IPS DF 6.9 (cell line): Measurements from ENCODE around the gene PDE4C.

ENCODE experiments used
- DNase-seq: peaks from one replicate; pipeline ENCODE4 v3.0.0-alpha.2; 2013; ENCODE audit warnings: low read depth, low spot score
- H3K27ac ChIP-seq: one replicate; pipeline ENCODE4 v1.5.1; 2013; ENCODE audit warnings: low read length, control low read depth
- H3K27me3 ChIP-seq: 2 replicates; pipeline ENCODE4 v1.6.1; 2013; ENCODE audit warnings: mild to moderate bottlenecking, low read length; ENCODE audit not compliant: control insufficient read depth, insufficient read depth
- H3K36me3 ChIP-seq: 2 replicates; pipeline ENCODE4 v1.6.1; 2013; ENCODE audit warnings: low read length; ENCODE audit not compliant: control insufficient read depth, insufficient read depth
- H3K4me1 ChIP-seq: 2 replicates; pipeline ENCODE4 v1.6.1; 2013; ENCODE audit warnings: low read length; ENCODE audit not compliant: control insufficient read depth, insufficient read depth
- H3K4me3 ChIP-seq: 2 replicates; pipeline ENCODE4 v1.5.1; 2013; ENCODE audit warnings: mild to moderate bottlenecking, low read length
- H3K9me3 ChIP-seq: 2 replicates; pipeline ENCODE4 v1.6.1; 2013; ENCODE audit warnings: low read length, inconsistent platforms; ENCODE audit not compliant: control insufficient read depth, insufficient read depth
- WGBS: extraction: QIAGEN DNeasy Blood & Tissue Kit; methylation state at CpG from one replicate; pipeline ENCODE4 v1.1.7; 2013; ENCODE audit warnings: mixed read lengths, missing lambda C conversion rate; ENCODE audit not compliant: insufficient read length, insufficient coverage; 5-methylcytosine and 5-hydroxymethylcytosine counted together

PDE4C gene

DNA sequence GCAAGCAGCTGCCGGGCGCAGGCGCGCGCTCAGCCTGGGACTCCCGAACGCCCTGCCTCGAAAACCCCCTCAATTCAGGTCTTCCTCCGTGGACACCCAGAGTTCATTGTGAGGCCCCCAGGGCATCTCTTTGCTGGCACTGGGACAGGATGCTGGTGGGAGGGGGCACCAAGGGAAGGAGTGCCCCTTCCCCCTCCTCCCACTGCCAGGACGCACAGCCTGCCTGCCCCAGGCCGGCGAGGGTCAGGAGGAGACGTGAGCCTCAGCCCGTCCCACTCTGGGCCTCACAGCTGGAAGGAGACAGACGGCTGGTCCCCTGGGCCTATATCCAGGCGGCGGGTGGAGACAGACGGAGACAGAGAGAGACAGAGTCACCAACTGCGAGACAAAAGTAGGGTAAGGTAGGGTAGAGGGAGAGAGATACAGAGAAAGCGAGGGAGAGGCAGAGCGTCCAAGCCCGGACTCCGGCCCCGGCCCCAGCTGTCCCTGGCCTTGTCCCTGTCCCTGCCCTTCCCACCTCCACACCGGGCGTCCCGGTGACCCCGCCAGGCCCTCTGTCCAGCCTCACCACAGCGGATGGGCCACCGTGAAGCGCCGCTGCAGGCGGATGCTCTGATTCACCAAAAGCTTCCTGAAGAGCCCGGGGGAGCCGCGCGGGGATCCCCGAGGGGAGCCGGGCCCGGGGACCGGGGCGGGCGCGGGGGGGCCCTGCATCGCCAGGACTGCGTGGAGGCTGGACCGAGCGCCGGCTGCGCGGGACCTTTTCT lies at the start of gene PDE4C:
PDE4C (minus strand) TSS at position 737 of the 767 bp plus-strand sequence; CDS start at position 714, 23 bp downstream.
- Histone ChIP-seq H3K9me3 (no peaks in the 10 kb centered on the region), H3K36me3 (no peaks in the 10 kb centered on the region), H3K27me3 (no peaks in the 10 kb centered on the region), H3K4me3 (no peak within 1 kb of the TSS), H3K4me1 (peaks cover 1% of the 10 kb centered on the region), H3K27ac (no peak within 1 kb of the TSS)
- no CpG with 5 or more reads among the region's 51 CpGs for WGBS
- no peak for DNase-seq

DNA sequence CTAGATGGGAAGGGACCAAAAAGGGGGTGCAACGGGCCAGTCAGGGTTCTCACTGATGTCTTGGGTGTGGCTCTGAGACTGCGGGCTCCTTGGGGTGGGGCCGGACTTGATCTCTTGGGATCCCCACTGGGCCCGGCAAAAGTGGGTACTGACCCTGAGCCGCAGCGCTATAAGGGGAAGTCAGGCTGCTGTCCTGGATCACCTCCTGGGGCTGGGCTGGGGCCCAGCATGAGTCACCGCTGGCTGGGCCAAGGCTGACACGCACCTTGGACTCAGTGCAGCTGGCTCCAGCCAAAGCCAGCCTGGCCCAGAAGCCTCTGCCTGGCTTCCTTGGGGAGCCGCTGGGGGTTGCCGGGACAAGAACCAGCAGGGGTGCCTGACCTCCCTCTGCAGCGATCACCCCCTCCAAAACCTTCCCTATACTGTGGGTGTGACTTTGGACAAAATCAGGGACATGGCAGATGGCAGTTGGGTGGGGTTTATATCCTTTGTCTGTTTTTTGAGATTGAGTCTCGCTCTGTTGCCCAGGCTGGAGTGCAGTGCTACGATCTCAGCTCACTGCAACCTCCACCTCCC lies 48.6 kb upstream of the PDE4C start:
- H3K4me1 ChIP-seq: no peaks in the 10 kb centered on the region
- H3K27me3 ChIP-seq: no peaks in the 10 kb centered on the region
- no peaks in the 10 kb centered on the region for H3K9me3 ChIP-seq
- no peak overlapping the region for H3K27ac ChIP-seq
- no peaks in the 10 kb centered on the region; the same call in 1 of the 2 replicates for H3K36me3 ChIP-seq
- DNase-seq: no peak
- WGBS: no CpG with 5 or more reads among the region's 13 CpGs
- H3K4me3 ChIP-seq: no peak overlapping the region

DNA sequence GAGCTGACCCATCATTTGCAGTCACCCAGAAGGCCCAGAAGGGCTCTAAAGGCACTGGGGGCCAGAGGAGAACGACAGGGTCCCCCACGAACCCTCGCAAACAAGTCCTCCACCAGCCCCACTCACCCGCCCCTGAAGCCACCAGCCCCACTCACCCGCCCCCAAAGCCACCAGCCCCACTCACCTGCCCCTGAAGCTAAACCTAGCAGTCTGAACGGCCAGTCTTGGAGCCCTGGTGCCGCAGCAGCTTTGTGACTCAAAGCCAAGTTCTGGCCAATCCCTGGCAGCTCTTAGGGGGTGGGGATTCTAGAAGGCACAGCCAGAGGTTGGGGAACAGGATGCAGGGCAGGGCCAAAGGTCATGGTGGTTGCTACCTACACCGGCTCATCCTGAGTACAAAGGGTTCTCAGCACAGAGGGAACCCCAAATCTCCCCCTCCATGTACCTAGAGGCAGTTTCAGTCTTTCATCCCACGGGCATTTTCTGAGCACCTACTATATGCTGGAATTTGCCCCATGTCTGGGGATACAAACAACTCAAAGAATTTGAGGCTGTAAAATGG lies 48.1 kb upstream of the PDE4C start, which contains the start of gene IQCN:
IQCN (minus strand) TSS at position 234 of the 562 bp plus-strand sequence. CDS start 4,974 bp downstream, outside the sequence.
- Histone ChIP-seq H3K36me3 (no peaks in the 10 kb centered on the region; the same call in 1 of the 2 replicates), H3K27ac (no peak within 1 kb of the TSS), H3K4me3 (no peak within 1 kb of the TSS), H3K9me3 (no peaks in the 10 kb centered on the region), H3K27me3 (no peaks in the 10 kb centered on the region), H3K4me1 (no peaks in the 10 kb centered on the region)
- no peak for DNase-seq
- no CpG with 5 or more reads among the region's 9 CpGs for WGBS

DNA sequence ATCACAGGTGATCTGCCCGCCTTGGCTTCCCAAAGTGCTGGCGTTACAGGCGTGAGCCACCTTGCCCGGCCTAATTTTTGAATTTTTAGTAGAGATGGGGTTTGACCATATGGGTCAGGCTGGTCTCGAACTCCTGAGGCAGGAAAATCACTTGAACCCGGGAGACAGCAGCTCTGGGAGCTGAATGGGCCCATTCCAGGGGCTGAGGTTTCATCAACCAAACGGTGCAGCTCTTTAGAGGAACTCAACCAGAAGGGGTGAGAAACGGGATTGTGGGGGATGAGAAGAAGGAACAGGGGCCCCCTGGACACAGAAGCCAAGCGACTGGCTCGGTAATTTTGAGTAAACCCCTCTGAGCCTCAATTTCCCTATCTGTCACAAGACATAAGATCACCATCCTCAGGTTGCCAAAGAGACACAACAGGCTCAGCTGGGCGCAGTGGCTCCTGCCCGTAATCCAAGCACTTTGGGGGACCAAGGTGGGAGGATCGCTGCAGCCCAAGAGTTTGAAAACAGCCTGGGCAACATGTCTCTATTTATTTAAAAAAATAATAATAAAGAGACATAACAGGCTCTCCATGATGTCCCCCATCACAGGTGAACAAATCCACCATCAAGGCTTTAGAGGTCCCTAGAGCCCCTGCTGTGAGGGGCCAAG lies 47.5 kb upstream of the PDE4C start:
- H3K36me3 ChIP-seq: no peaks in the 10 kb centered on the region; the same call in 1 of the 2 replicates
- no peak overlapping the region for H3K27ac ChIP-seq
- H3K27me3 ChIP-seq: no peaks in the 10 kb centered on the region
- DNase-seq: no peak
- H3K9me3 ChIP-seq: no peaks in the 10 kb centered on the region
- H3K4me3 ChIP-seq: no peak overlapping the region
- H3K4me1 ChIP-seq: no peaks in the 10 kb centered on the region
- WGBS: no CpG with 5 or more reads among the region's 13 CpGs

DNA sequence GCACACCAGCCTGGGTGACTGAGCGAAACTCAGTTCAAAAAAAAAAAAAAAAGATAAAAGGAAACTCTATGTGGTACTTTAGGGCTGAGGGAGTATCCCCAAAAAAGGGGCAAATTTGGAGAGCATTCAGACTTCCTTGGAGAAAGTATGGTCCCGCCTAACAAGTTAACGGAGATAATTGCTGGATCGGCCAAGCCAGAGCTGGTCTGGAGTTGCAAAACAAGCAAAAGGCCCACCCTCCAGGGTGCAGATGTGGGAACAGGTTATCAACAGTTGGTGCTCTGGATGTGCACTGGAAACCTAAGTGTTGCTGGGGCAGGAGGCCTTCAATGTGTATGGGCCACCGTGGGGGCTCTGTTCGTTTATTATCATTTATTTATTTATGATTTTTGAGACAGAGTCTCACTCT lies 45.2 kb upstream of the PDE4C start:
- H3K27me3 ChIP-seq: no peaks in the 10 kb centered on the region
- no peaks in the 10 kb centered on the region for H3K36me3 ChIP-seq
- H3K4me1 ChIP-seq: no peaks in the 10 kb centered on the region
- H3K9me3 ChIP-seq: no peaks in the 10 kb centered on the region
- WGBS: no CpG with 5 or more reads among the region's 6 CpGs
- no peak overlapping the region for H3K27ac ChIP-seq
- DNase-seq: no peak
- H3K4me3 ChIP-seq: no peak overlapping the region

DNA sequence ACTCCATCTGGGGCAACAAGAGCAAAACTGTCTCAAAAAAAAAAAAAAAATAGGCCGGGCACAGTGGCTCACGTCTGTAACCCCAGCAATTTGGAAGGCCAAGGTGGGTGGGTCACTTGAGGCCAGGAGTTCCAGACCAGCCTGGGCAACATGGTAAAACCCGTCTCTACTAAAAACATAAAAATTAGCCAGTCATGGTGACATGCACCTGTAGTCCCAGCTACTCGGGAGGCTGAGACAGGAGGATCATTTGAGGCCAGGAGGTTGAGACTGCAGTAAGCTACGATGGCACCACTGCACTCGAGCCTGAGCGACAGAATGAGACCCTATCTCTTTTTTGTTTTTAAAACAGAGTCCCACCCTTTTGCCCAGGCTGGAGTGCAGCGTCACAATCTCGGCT lies 44.1 kb upstream of the PDE4C start:
- Histone ChIP-seq H3K4me3 (no peak overlapping the region), H3K4me1 (no peaks in the 10 kb centered on the region), H3K27ac (no peak overlapping the region), H3K36me3 (no peaks in the 10 kb centered on the region), H3K9me3 (no peaks in the 10 kb centered on the region), H3K27me3 (no peaks in the 10 kb centered on the region)
- no CpG with 5 or more reads among the region's 9 CpGs for WGBS
- DNase-seq: no peak

DNA sequence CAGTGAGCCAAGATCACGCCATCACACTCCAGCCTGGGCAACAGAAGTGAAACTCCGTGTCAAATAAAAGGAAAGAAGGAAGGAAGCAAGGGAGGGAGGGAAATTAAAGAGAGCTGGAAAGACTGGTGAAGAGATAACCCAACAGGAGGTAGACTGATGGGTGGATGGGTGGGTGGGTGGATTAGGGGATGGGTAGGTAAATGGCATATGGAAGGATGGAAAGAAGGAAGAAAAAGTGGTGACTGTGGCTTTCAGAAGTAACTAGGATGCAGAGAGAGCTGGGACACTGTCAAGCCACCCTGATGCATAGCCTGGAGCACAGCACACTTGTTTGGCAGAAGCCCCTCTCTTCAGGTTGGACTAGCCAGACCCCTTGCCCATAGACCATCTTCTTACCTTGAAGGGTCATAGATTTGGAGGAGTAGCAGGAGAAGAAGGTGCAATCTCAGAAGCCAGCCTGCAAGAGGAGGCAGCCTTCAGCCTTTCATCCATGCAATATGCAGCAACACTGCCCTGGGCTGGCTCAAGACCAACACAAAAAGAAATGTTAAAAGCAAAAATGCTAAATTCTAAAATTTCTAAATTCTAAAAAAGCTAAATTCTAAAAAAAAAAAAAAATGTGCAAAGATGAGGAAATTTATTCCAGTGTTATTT lies 43.0 kb upstream of the PDE4C start:
- H3K9me3 ChIP-seq: no peaks in the 10 kb centered on the region
- no peak overlapping the region for H3K4me3 ChIP-seq
- no peaks in the 10 kb centered on the region; the same call in 1 of the 2 replicates for H3K36me3 ChIP-seq
- no peak overlapping the region for H3K27ac ChIP-seq
- no peak for DNase-seq
- WGBS: no CpG with 5 or more reads among the region's 2 CpGs
- H3K4me1 ChIP-seq: no peaks in the 10 kb centered on the region
- no peaks in the 10 kb centered on the region for H3K27me3 ChIP-seq

DNA sequence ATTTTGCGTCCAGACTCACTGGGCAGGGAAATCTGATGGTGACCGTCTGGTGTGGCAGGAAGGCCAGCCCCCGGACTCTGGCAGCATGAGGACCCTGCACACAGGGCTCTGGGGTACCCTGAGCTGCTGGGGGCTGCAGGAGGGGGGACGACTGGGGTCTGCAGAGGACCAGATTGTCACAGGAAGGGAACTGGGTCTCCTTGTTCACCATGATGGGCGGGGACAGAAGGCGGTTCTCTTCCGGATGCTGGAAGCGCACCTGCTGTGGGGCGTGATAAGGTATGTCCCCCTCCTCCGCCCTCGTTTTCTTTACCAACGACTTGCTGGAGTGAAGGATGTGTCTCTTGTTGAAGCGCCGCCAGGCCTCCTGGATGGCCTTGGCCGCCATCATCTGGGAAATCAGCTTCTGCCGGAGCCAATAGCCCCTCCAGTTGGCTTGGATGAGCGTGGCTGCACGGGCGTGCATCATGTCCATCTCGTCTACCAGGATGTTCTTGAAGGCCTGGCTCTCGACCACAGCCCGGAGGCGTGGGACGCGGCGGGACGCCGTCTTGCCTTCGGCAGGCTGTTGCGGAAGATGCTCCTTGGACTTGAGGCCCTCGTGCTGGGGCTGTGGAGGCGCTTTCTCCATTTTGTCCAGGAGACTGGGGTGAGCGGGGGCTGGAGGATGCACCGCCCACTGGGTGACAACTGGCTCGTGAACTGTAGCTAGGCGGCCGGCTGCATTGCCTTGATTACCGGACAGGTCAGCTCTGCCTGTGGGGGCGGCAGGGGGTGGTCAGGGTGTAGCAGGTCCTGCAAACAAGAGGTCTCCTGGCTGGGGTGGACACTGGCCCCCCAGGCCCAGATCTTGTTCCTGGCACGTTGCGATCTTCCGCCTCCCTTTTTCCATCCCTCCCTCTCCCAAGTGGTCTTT lies 40.8 kb upstream of the PDE4C start:
- no peak for DNase-seq
- Histone ChIP-seq H3K9me3 (no peaks in the 10 kb centered on the region), H3K4me3 (no peak overlapping the region), H3K4me1 (no peaks in the 10 kb centered on the region), H3K27ac (no peak overlapping the region), H3K36me3 (no peaks in the 10 kb centered on the region; the same call in 1 of the 2 replicates), H3K27me3 (no peaks in the 10 kb centered on the region)
- no CpG with 5 or more reads among the region's 42 CpGs for WGBS

DNA sequence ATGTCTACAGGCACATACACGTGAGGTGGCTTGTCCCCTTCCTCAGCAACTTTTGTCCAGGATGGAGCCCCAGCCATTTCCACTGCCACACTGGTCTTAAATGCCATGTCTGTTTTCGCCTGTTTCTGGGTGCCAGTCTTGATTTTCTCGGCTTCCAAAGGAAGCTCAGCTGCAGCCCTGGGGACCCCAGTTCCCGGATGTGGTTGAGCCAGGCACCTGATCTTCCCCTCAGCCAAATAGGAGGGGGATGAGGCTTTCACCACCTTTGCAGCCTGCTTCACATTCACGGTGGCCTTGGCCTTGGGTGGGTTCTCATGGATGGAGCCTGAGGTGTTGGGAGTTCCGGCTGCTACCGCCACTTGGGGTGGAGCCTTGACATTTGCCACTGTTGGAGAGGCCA lies 39.3 kb upstream of the PDE4C start:
- Histone ChIP-seq H3K36me3 (no peaks in the 10 kb centered on the region; the same call in 1 of the 2 replicates), H3K4me1 (no peaks in the 10 kb centered on the region; the same call in 1 of the 2 replicates), H3K27me3 (no peaks in the 10 kb centered on the region), H3K4me3 (no peak overlapping the region), H3K27ac (no peak overlapping the region), H3K9me3 (no peaks in the 10 kb centered on the region)
- no CpG with 5 or more reads among the region's 7 CpGs for WGBS
- DNase-seq: no peak
